Heart left ventricle (tissue), 13 donors: ENCODE measurements around the gene THSD7B.
"Not testable (repeated sequence)": the region's sequence is repeated elsewhere in the genome, so short reads cannot be mapped to it uniquely, and the experiment has no call there.

Source experiments
- CTCF ChIP-seq, 12 donors: fragments of 200-600 bp; sonication (generic) in 4 of 12; IDR thresholded peaks; one replicate each; pipeline versions ENCODE4 v1.5.0 to v1.8.0; 2018 to 2022; ENCODE audit warnings: antibody characterized with exemption in 12 of 12, mild to moderate bottlenecking in 5 of 12
- POLR2A ChIP-seq, 2 donors: fragments of 450-650 bp; IDR thresholded peaks; one replicate each; pipeline ENCODE4 v1.6.1; 2017; ENCODE audit warnings: antibody characterized with exemption in 2 of 2, mild to moderate bottlenecking in 2 of 2, moderate library complexity in 2 of 2
- donor health status: ischemic (EF 13 %, LVEDD 7.1; RV severe dilation, severe dysfunction).
- donor health status: DM: no; HTN: yes; CAD: no.
- donor health status: DM: no; HTN: no; CAD: no.
- donor health status: ischemic (EF 25% LVEDD 6.9; RV normal size, moderate dysfunction).
- donor health status: ischemic (EF 25% LVEDD 5.7; RV mildly dilated, moderate dysfunction).
- donor health status: ischemic (EF 35%, LVEDD 5.7; RV mildly dilated, moderate dysfunction).
- donor health status: nonischemic (EF 11% LVEDD 7.7; RV severe dilation, severe dysfunction).
- donor health status: DM: yes; HTN: yes; CAD: no.
- donor health status: PGD.
- donor health status: ischemic (EF 29% LVEDD 5.4; RV normal size, mild dysfunction).
- donor health status: nonischemic (EF 23%, LVEDD 6.1; RV moderate dilation, normal function).

GRCh38 chr2:137700250-137700649 is 934.9 kb downstream of the THSD7B start:
- TF ChIP-seq CTCF, POLR2A (IDR thresholded peaks at IDR 0.05): not testable (repeated sequence)
